GM23338 (cell line): Measurements from ENCODE around the gene ZBTB18. TPM values are rescaled to one million over a fixed set of nuclear protein-coding genes. Genes with fewer than 3 reads are reported as not detected.
A peak's percentile ranks its signal among the peaks of the same experiment; 100 is the strongest.

Source experiments
- ATAC-seq: fragments of 200-7000 bp; cut with Tn5 transposase; 3 replicates; pipeline ENCODE4 v1.9.1; 2020
- DNase-seq: peaks from one replicate; pipeline ENCODE4 v3.0.0-alpha.2; 2015; ENCODE audit warnings: low spot score
- H2AFZ ChIP-seq: fragments of 200-600 bp; sonication (generic); 2 replicates; pipeline ENCODE4 v1.8.0; 2016; ENCODE audit warnings: antibody characterized with exemption, mild to moderate bottlenecking, moderate library complexity
- H3F3A ChIP-seq: fragments of 200-600 bp; sonication (generic); replicated peaks from 2 replicates; pipeline ENCODE4 v1.8.0; 2017; ENCODE audit warnings: antibody characterized with exemption, mixed run types, low read depth
- H3K27ac ChIP-seq: fragments of 200-600 bp; sonication (generic); 2 replicates; pipeline ENCODE4 v1.6.1; 2016; ENCODE audit warnings: low read depth
- H3K27me3 ChIP-seq: fragments of 200-600 bp; sonication (generic); 2 replicates; pipeline ENCODE4 v1.8.0; 2016; ENCODE audit warnings: mild to moderate bottlenecking, mixed run types, moderate library complexity; ENCODE audit not compliant: insufficient read depth
- H3K36me3 ChIP-seq: fragments of 200-600 bp; sonication (generic); 2 replicates; pipeline ENCODE4 v1.8.0; 2016; ENCODE audit warnings: mild to moderate bottlenecking; ENCODE audit not compliant: insufficient read depth
- H3K4me1 ChIP-seq: fragments of 200-600 bp; sonication (generic); 2 replicates; pipeline ENCODE4 v1.8.0; 2016; ENCODE audit warnings: mild to moderate bottlenecking, moderate library complexity; ENCODE audit not compliant: insufficient read depth
- H3K4me2 ChIP-seq: fragments of 200-600 bp; sonication (generic); 2 replicates; pipeline ENCODE4 v1.7.1; 2017; ENCODE audit warnings: mixed run types
- H3K4me3 ChIP-seq: fragments of 200-600 bp; sonication (generic); 2 replicates; pipeline ENCODE4 v1.6.1; 2016; ENCODE audit warnings: mixed run types
- H3K79me2 ChIP-seq: fragments of 200-600 bp; sonication (generic); replicated peaks from 2 replicates; pipeline ENCODE4 v1.8.0; 2017; ENCODE audit warnings: mild to moderate bottlenecking; ENCODE audit not compliant: insufficient read depth
- H3K9me2 ChIP-seq: fragments of 200-600 bp; sonication (generic); 2 replicates; pipeline ENCODE4 v1.8.0; 2017; ENCODE audit not compliant: insufficient read depth
- H4K20me1 ChIP-seq: fragments of 200-600 bp; sonication (generic); replicated peaks from 2 replicates; pipeline ENCODE4 v1.8.0; 2017; ENCODE audit warnings: mild to moderate bottlenecking; ENCODE audit not compliant: insufficient read depth
- H3K27ac Mint-ChIP-seq: 2 replicates; pipeline ENCODE4 v1.8.0; 2020; ENCODE audit warnings: inconsistent platforms, mild to moderate bottlenecking, moderate library complexity, mixed read lengths
- H3K27me3 Mint-ChIP-seq: 3 replicates; pipeline ENCODE4 v1.8.0; 2022; ENCODE audit warnings: low read depth, mild to moderate bottlenecking, moderate library complexity, mixed read lengths, inconsistent platforms; ENCODE audit not compliant: insufficient read depth, poor library complexity
- H3K36me3 Mint-ChIP-seq: 3 replicates; pipeline ENCODE4 v1.8.0; 2021; ENCODE audit warnings: low read depth, mild to moderate bottlenecking, inconsistent platforms, moderate library complexity, mixed read lengths
- H3K4me1 Mint-ChIP-seq: 3 replicates; pipeline ENCODE4 v1.8.0; 2020; ENCODE audit warnings: mild to moderate bottlenecking, inconsistent platforms, mixed read lengths
- H3K4me3 Mint-ChIP-seq: 3 replicates; pipeline ENCODE4 v1.8.0; 2021; ENCODE audit warnings: moderate library complexity, mild to moderate bottlenecking, inconsistent platforms, mixed read lengths
- H3K9me3 Mint-ChIP-seq: 3 replicates; pipeline ENCODE4 v1.8.0; 2020; ENCODE audit warnings: moderate library complexity, mild to moderate bottlenecking, inconsistent platforms, mixed read lengths
- CREB1 ChIP-seq: fragments of 250-450 bp; sonication (Bioruptor Pico); IDR thresholded peaks from 2 replicates; pipeline ENCODE4 v1.5.0; 2020; ENCODE audit warnings: low read depth, mild to moderate bottlenecking, moderate library complexity
- CTCF ChIP-seq, 2 experiments: fragments of 200-600 bp in 1 of 2; sonication (generic) in 1 of 2; conservative IDR thresholded peaks; 2 replicates each; pipeline versions ENCODE4 v1.5.1 to v1.6.1; 2016 to 2017; ENCODE audit warnings: antibody characterized with exemption in 2 of 2, low read depth in 2 of 2, mild to moderate bottlenecking in 2 of 2, moderate library complexity in 1 of 2
- ETS1 ChIP-seq: IDR thresholded peaks from 2 replicates; pipeline ENCODE4 v1.6.1; 2016; ENCODE audit warnings: antibody characterized with exemption
- EZH2 ChIP-seq: fragments of 200-600 bp; sonication (generic); IDR thresholded peaks from one replicate; pipeline ENCODE4 v1.8.0; 2017; ENCODE audit warnings: antibody characterized with exemption, mild to moderate bottlenecking, low read depth; ENCODE audit not compliant: unreplicated experiment
- EZH2phosphoT487 ChIP-seq: fragments of 200-600 bp; sonication (generic); IDR thresholded peaks from one replicate; pipeline ENCODE4 v1.8.1; 2018; ENCODE audit warnings: antibody characterized with exemption; ENCODE audit not compliant: unreplicated experiment
- NANOG ChIP-seq: IDR thresholded peaks from 2 replicates; pipeline ENCODE4 v1.6.1; 2016; ENCODE audit warnings: antibody characterized with exemption, borderline replicate concordance
- REST ChIP-seq: IDR thresholded peaks from one replicate; pipeline ENCODE4 v1.6.1; 2018; ENCODE audit warnings: antibody characterized with exemption; ENCODE audit not compliant: unreplicated experiment
- STAT1 ChIP-seq: IDR thresholded peaks from one replicate; pipeline ENCODE4 v1.6.1; 2016; ENCODE audit warnings: antibody characterized with exemption; ENCODE audit not compliant: unreplicated experiment
- ZNF114 ChIP-seq: fragments of 250-450 bp; sonication (Bioruptor Pico); IDR thresholded peaks from 2 replicates; pipeline ENCODE4 v1.5.0; 2020; ENCODE audit warnings: mild to moderate bottlenecking, moderate library complexity
- ZNF331 ChIP-seq: fragments of 250-450 bp; sonication (Bioruptor Pico); IDR thresholded peaks from 2 replicates; pipeline ENCODE4 v1.5.0; 2020; ENCODE audit warnings: low read depth, mild to moderate bottlenecking, moderate library complexity
- polyA plus RNA-seq: library from polyadenylated mRNA; unstranded; fragments of >200 nt; fragmentation: Nextera tagmentation; extraction: Ambion mirVana; gene quantifications from 2 replicates; pipeline ENCODE4 v1.2.1, GENCODE V29; 2016
- total RNA-seq: library from RNA; depleted of rRNA; stranded (reverse); fragments of >200 nt; shearing (Covaris generic); gene quantifications from 2 replicates; pipeline ENCODE4 v1.2.3, GENCODE V29; 2014

The ZBTB18 gene
- total and polyA plus RNA-seq, 2 experiments from 2014 or later = 5.5 to 12.2 TPM

GRCh38 chr1:244092293-244092963 lies 41.3 kb downstream of the ZBTB18 start (continued):
- TF ChIP-seq REST (no peak), ETS1 (no peak), NANOG (no peak), EZH2phosphoT487 (no peak), STAT1 (no peak), EZH2 (no peak), ZNF114 (no peak)

- H3F3A ChIP-seq = no peaks in the 10 kb centered on the region
- H3K79me2 ChIP-seq = no peaks in the 10 kb centered on the region
- H3K4me1 ChIP-seq = no peaks in the 10 kb centered on the region; the same call in 1 of the 2 replicates
- H2AFZ ChIP-seq = peak overlapping the region; percentile 32; the same call in 1 of the 2 replicates
- DNase-seq = no peak
- TF ChIP-seq ZNF331 (CRISPR knock-in tag) = no peak
- TF ChIP-seq CREB1 (CRISPR knock-in tag) = no peak
- TF ChIP-seq ZNF114 = no peak
- no peak for TF ChIP-seq EZH2phosphoT487
- TF ChIP-seq CTCF (conservative IDR thresholded peaks at IDR 0.05; ENCODE audit: low read depth in 2 of 2) = no peak
- H3K4me3 ChIP-seq = no peak overlapping the region
- no peak overlapping the region for H3K27ac ChIP-seq
- peaks cover 2% of the 10 kb centered on the region for H3K27me3 Mint-ChIP-seq
- no peaks in the 10 kb centered on the region for H3K36me3 ChIP-seq
- no peaks in the 10 kb centered on the region for H3K9me3 Mint-ChIP-seq
- H3K4me2 ChIP-seq = no peak overlapping the region
- H3K4me1 Mint-ChIP-seq = peaks cover 8% of the 10 kb centered on the region; the same call in 1 of the 3 replicates
- no peaks in the 10 kb centered on the region for H3K9me2 ChIP-seq
- ATAC-seq = no peak
- no peaks in the 10 kb centered on the region for H4K20me1 ChIP-seq
- H3K27ac Mint-ChIP-seq = no peak overlapping the region
- H3K36me3 Mint-ChIP-seq = no peaks in the 10 kb centered on the region
- no peak overlapping the region for H3K4me3 Mint-ChIP-seq
- H3K27me3 ChIP-seq = no peaks in the 10 kb centered on the region
Measured at GRCh38 chr1:244092964-244093638, 42.0 kb downstream of the ZBTB18 start.
